ENCODE results near the gene CDC42BPB.

The CDC42BPB gene

GRCh38 chr14:103088921-103089320, 31.6 kb upstream of the CDC42BPB start:
- Histone ChIP-seq H4K20me1 (ENCODE audit: insufficient read depth, low read length) (no peaks in the 10 kb centered on the region), H3K36me3 (replicated peaks; ENCODE audit: insufficient read depth, low read length) (no peaks in the 10 kb centered on the region), H3K4me2 (ENCODE audit: low read depth, low read length) (no peak overlapping the region), H3K79me2 (ENCODE audit: low read length) (no peaks in the 10 kb centered on the region), H3F3A (ENCODE audit: insufficient read depth, low read length) (no peaks in the 10 kb centered on the region), H3K9me2 (replicated peaks; ENCODE audit: insufficient read depth, low read length) (no peaks in the 10 kb centered on the region), H3K27ac (ENCODE audit: low read length) (no peak overlapping the region), H3K4me3 (ENCODE audit: low read length) (no peak overlapping the region), H3K9me3 (replicated peaks; ENCODE audit: insufficient read depth, low read length) (no peaks in the 10 kb centered on the region), H3K4me1 (ENCODE audit: low read length) (no peaks in the 10 kb centered on the region), H2AFZ (ENCODE audit: low read length) (no peak overlapping the region), H3K27me3 (replicated peaks; ENCODE audit: insufficient read depth, low read length) (no peaks in the 10 kb centered on the region), H3K9ac (ENCODE audit: low read length) (no peak overlapping the region)
- TF ChIP-seq CTCF (IDR thresholded peaks at IDR 0.05; ENCODE audit: low read length): no peak
- no peak for TF ChIP-seq EZH2 (optimal IDR thresholded peaks at IDR 0.05; ENCODE audit: low read depth, low read length)
- TF ChIP-seq EZH2phosphoT487 (IDR thresholded peaks at IDR 0.05; ENCODE audit: low read length): no peak
- no peak for DNase-seq

GRCh38 chr14:103087343-103087835, 30.0 kb upstream of the CDC42BPB start:
- Histone ChIP-seq H4K20me1 (ENCODE audit: insufficient read depth, low read length) (no peaks in the 10 kb centered on the region), H3K9me2 (replicated peaks; ENCODE audit: insufficient read depth, low read length) (no peaks in the 10 kb centered on the region), H3K36me3 (replicated peaks; ENCODE audit: insufficient read depth, low read length) (no peaks in the 10 kb centered on the region), H3K9me3 (replicated peaks; ENCODE audit: insufficient read depth, low read length) (no peaks in the 10 kb centered on the region), H3K4me1 (ENCODE audit: low read length) (no peaks in the 10 kb centered on the region), H2AFZ (ENCODE audit: low read length) (no peak overlapping the region), H3K79me2 (ENCODE audit: low read length) (no peaks in the 10 kb centered on the region), H3K9ac (ENCODE audit: low read length) (no peak overlapping the region), H3K27me3 (replicated peaks; ENCODE audit: insufficient read depth, low read length) (no peaks in the 10 kb centered on the region), H3K4me3 (ENCODE audit: low read length) (no peak overlapping the region), H3K4me2 (ENCODE audit: low read depth, low read length) (no peak overlapping the region), H3F3A (ENCODE audit: insufficient read depth, low read length) (no peaks in the 10 kb centered on the region), H3K27ac (ENCODE audit: low read length) (no peak overlapping the region)
- no peak for DNase-seq
- no peak for TF ChIP-seq EZH2 (optimal IDR thresholded peaks at IDR 0.05; ENCODE audit: low read depth, low read length)
- no peak for TF ChIP-seq EZH2phosphoT487 (IDR thresholded peaks at IDR 0.05; ENCODE audit: low read length)
- no peak for TF ChIP-seq CTCF (IDR thresholded peaks at IDR 0.05; ENCODE audit: low read length)

- Histone ChIP-seq H3K9me2 (replicated peaks; ENCODE audit: insufficient read depth, low read length) (no peaks in the 10 kb centered on the region), H3F3A (ENCODE audit: insufficient read depth, low read length) (no peaks in the 10 kb centered on the region), H4K20me1 (ENCODE audit: insufficient read depth, low read length) (no peaks in the 10 kb centered on the region), H3K4me3 (ENCODE audit: low read length) (no peak overlapping the region), H3K79me2 (ENCODE audit: low read length) (no peaks in the 10 kb centered on the region), H3K36me3 (replicated peaks; ENCODE audit: insufficient read depth, low read length) (no peaks in the 10 kb centered on the region), H3K27ac (ENCODE audit: low read length) (no peak overlapping the region), H2AFZ (ENCODE audit: low read length) (no peak overlapping the region), H3K4me2 (ENCODE audit: low read depth, low read length) (no peak overlapping the region), H3K9me3 (replicated peaks; ENCODE audit: insufficient read depth, low read length) (no peaks in the 10 kb centered on the region), H3K27me3 (replicated peaks; ENCODE audit: insufficient read depth, low read length) (no peaks in the 10 kb centered on the region), H3K9ac (ENCODE audit: low read length) (no peak overlapping the region), H3K4me1 (ENCODE audit: low read length) (no peaks in the 10 kb centered on the region)
- TF ChIP-seq EZH2phosphoT487 (IDR thresholded peaks at IDR 0.05; ENCODE audit: low read length): no peak
- no peak for TF ChIP-seq CTCF (IDR thresholded peaks at IDR 0.05; ENCODE audit: low read length)
- TF ChIP-seq EZH2 (optimal IDR thresholded peaks at IDR 0.05; ENCODE audit: low read depth, low read length): no peak
- DNase-seq: no peak
Measured at GRCh38 chr14:103086771-103087342, 29.5 kb upstream of the CDC42BPB start.
